Sigmoid colon (tissue), 7 donors: Measurements from ENCODE around the gene CPZ. TPM values are rescaled to one million over a fixed set of nuclear protein-coding genes. Genes with fewer than 3 reads are reported as not detected.

ENCODE experiments used
- DNase-seq: peaks from one replicate; pipeline ENCODE4 v3.0.0-alpha.2; 2019
- H3K27ac ChIP-seq, 4 donors: fragments of 200-600 bp; sonication (generic); one replicate each; pipeline ENCODE4 v1.5.1; 2016 to 2019; ENCODE audit warnings: mild to moderate bottlenecking in 1 of 4
- H3K27me3 ChIP-seq, 3 donors: fragments of 200-600 bp; sonication (generic); one replicate each; pipeline ENCODE4 v1.5.1; 2019; ENCODE audit warnings: mild to moderate bottlenecking in 1 of 3
- H3K36me3 ChIP-seq, 4 donors: fragments of 200-600 bp; sonication (generic); one replicate each; pipeline ENCODE4 v1.5.1; 2016 to 2019
- H3K4me1 ChIP-seq, 4 donors: fragments of 200-600 bp; sonication (generic); one replicate each; pipeline ENCODE4 v1.5.1; 2017 to 2019
- H3K4me3 ChIP-seq, 4 donors: fragments of 200-600 bp; sonication (generic); one replicate each; pipeline ENCODE4 v1.5.1; 2017 to 2019; ENCODE audit warnings: mild to moderate bottlenecking in 2 of 4, moderate library complexity in 1 of 4
- H3K9me3 ChIP-seq, 4 donors: fragments of 200-600 bp in 3 of 4; sonication (generic) in 3 of 4; one replicate each; pipeline versions ENCODE4 v1.5.1 to v1.6.1; 2013 to 2019
- CTCF ChIP-seq, 4 experiments: fragments of 450-650 bp in 3 of 4; fragments of 200-600 bp in 1 of 4; IDR thresholded peaks; one replicate each; pipeline ENCODE4 v1.5.1; 2016 to 2019; ENCODE audit warnings: antibody characterized with exemption in 4 of 4, mild to moderate bottlenecking in 3 of 4, moderate library complexity in 2 of 4
- EP300 ChIP-seq, 4 donors: sonication (generic); formaldehyde crosslinking; IDR thresholded peaks; one replicate each; pipeline ENCODE4 v1.6.1; 2017; ENCODE audit warnings: antibody characterized with exemption in 4 of 4
- POLR2A ChIP-seq, 2 donors: fragments of 450-650 bp; IDR thresholded peaks; one replicate each; pipeline ENCODE4 v1.6.1; 2016; ENCODE audit warnings: antibody characterized with exemption in 2 of 2, mild to moderate bottlenecking in 2 of 2, moderate library complexity in 2 of 2
- POLR2AphosphoS5 ChIP-seq, 4 donors: sonication (generic); formaldehyde crosslinking; IDR thresholded peaks; one replicate each; pipeline ENCODE4 v1.6.1; 2017; ENCODE audit warnings: antibody characterized with exemption in 4 of 4
- WGBS, 2 donors: extraction: QIAGEN DNeasy Blood & Tissue Kit; methylation state at CpG; one replicate each; pipeline ENCODE4 v1.1.7; 2013; 5-methylcytosine and 5-hydroxymethylcytosine counted together
- intact Hi-C: fragments of 100-400 bp; cut with DNase I; formaldehyde crosslinking; loops from one replicate; pipeline ENCODE4 v1.15.1; 2023
- polyA plus RNA-seq, 3 donors: library from polyadenylated mRNA; stranded (reverse); fragments of 200-250 nt; gene quantifications; one replicate each; pipeline ENCODE4 v1.2.3, GENCODE V29; 2013
- total RNA-seq, 4 donors: library from RNA; depleted of rRNA; stranded (reverse); fragments of >200 nt; gene quantifications; one replicate each; pipeline ENCODE4 v1.1.0, GENCODE V29; 2016
- donor health status: healthy with polysubstance abuse.
- donor health status: Bipolar disorder and iron deficiency.
- donor health status: healthy.

Gene CPZ
- total and polyA plus RNA-seq, 7 donors: 0.46 to 8.3 (median 1.8) TPM

DNA sequence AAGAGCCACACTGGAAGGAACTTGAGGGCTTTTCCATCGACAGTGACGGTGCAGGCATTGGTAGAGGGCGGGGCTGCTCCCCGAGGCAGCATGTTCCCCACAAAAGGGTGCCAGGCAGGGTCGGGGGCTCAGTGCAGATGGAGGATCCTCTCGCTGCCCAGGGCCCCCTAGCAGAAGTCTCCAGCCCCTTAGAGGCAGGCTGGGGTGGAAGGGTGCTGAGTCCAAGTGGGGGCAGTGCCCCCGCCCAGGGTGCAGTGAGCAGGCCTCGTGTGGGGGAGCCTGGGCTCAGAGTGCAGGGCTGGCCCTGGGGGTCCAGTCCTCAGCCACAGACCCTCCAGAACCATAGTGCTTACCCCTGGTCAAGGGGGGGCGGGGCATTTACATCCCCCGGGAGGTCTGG lies 9.0 kb downstream of the CPZ start:
- DNase-seq: no peak
- H3K27me3 ChIP-seq: no peaks in the 10 kb centered on the region
- intact Hi-C loops: loop anchor here (10.0 kb wide), 2 partner anchors 283 to 313 kb away; no protein-coding TSS in a partner anchor
- no peak overlapping the region for H3K27ac ChIP-seq
- WGBS, 2 donors: 78 to 86% methylated on average over 10 of the region's 10 CpGs
- no peaks in the 10 kb centered on the region for H3K36me3 ChIP-seq
- H3K4me3 ChIP-seq: no peak overlapping the region
- no peaks in the 10 kb centered on the region for H3K9me3 ChIP-seq
- no peak for TF ChIP-seq POLR2AphosphoS5 (IDR thresholded peaks at IDR 0.05)
- no peak for TF ChIP-seq POLR2A (IDR thresholded peaks at IDR 0.05)
- no peak for TF ChIP-seq CTCF (IDR thresholded peaks at IDR 0.05)
- TF ChIP-seq EP300 (IDR thresholded peaks at IDR 0.05): no peak
- H3K4me1 ChIP-seq: peaks cover 0 to 11% (median 11%) of the 10 kb centered on the region in 4 donors

DNA sequence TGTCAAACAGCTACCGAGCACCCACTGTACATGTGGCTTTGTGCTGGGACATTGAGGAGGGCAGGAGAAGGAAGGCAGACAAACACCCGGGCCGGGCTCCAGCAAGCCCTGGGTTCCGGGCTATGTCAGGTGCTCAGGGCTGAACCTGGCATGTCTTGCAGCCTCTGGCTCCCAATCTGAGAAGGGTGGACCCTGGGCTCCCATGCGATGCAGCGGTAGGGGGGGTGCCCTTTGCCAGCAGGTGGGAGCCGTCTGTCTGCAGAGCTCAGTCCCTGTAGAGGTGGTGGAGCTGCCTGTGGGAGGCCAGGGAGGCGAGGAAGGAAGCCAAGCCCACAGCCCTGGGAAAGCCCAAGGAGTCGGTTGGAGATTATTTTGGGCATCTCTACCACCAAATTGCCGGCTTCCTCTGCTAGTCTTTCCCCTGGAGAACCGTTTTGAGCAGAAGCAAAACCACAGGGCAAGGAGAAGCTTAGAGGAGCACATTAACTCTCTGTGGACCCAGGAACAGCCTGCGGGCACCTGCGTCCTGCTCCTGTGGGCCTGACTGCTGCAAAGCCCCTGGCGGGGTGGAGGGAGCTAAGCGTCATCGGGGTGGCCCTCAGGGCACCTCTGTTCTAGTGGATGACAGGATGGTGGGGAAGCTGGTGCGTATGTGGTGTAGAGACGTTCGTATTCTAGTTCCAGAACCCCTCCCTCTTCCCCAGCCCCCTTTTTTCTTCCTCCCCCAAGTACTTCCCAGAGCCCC lies 10.3 kb downstream of the CPZ start:
- no peak for TF ChIP-seq CTCF (IDR thresholded peaks at IDR 0.05)
- TF ChIP-seq EP300 (IDR thresholded peaks at IDR 0.05): no peak
- TF ChIP-seq POLR2AphosphoS5 (IDR thresholded peaks at IDR 0.05): no peak
- no peak for TF ChIP-seq POLR2A (IDR thresholded peaks at IDR 0.05)
- Histone ChIP-seq H3K9me3 (no peaks in the 10 kb centered on the region), H3K27me3 (peaks cover 0 to 10% (median 0%) of the 10 kb centered on the region in 3 donors), H3K36me3 (no peaks in the 10 kb centered on the region), H3K4me1 (peaks cover 0 to 6% (median 1%) of the 10 kb centered on the region in 4 donors), H3K4me3 (no peak overlapping the region), H3K27ac (no peak overlapping the region)
- intact Hi-C loops: loop anchor here (10.0 kb wide), 2 partner anchors 282 to 312 kb away; no protein-coding TSS in a partner anchor
- no peak for DNase-seq
- 66 to 75% methylated on average over 19 of the region's 19 CpGs for WGBS, 2 donors

DNA sequence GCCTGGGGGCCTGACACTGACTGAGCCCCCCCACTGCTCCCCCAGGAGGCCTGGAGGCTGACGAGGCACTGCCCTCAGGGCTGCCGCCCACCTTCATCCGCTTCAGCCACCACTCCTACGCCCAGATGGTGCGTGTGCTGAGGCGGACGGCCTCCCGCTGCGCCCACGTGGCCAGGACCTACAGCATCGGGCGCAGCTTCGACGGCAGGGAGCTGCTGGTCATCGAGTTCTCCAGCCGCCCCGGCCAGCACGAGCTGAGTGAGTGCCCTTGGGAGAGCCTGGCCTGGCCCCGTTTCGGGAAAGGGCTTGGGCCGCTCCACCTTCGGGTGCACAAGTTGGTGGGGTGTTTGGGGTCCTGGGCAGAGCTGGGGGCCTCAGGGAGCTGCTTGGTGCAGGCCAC lies 11.4 kb downstream of the CPZ start:
- no peak for DNase-seq
- H3K9me3 ChIP-seq: no peaks in the 10 kb centered on the region
- H3K36me3 ChIP-seq: no peaks in the 10 kb centered on the region
- no peak overlapping the region for H3K27ac ChIP-seq
- peaks cover 0 to 7% (median 1%) of the 10 kb centered on the region in 4 donors for H3K4me1 ChIP-seq
- peaks cover 0 to 13% (median 0%) of the 10 kb centered on the region in 3 donors for H3K27me3 ChIP-seq
- no peak overlapping the region for H3K4me3 ChIP-seq
- WGBS, 2 donors: 85 to 86% methylated on average over 22 of the region's 22 CpGs
- intact Hi-C loops: loop anchor here (10.0 kb wide), 2 partner anchors 281 to 311 kb away; no protein-coding TSS in a partner anchor
- no peak for TF ChIP-seq POLR2A (IDR thresholded peaks at IDR 0.05)
- TF ChIP-seq POLR2AphosphoS5 (IDR thresholded peaks at IDR 0.05): no peak
- no peak for TF ChIP-seq EP300 (IDR thresholded peaks at IDR 0.05)
- TF ChIP-seq CTCF (IDR thresholded peaks at IDR 0.05): no peak

GRCh38 chr4:8605289-8605688 lies 12.7 kb downstream of the CPZ start:
- no peak for TF ChIP-seq POLR2AphosphoS5 (IDR thresholded peaks at IDR 0.05)
- no peak for TF ChIP-seq EP300 (IDR thresholded peaks at IDR 0.05)
- no peak for TF ChIP-seq POLR2A (IDR thresholded peaks at IDR 0.05)
- TF ChIP-seq CTCF (IDR thresholded peaks at IDR 0.05): no peak
- H3K9me3 ChIP-seq: no peaks in the 10 kb centered on the region
- intact Hi-C loops: loop anchor here (10.0 kb wide), 2 partner anchors 280 to 310 kb away; no protein-coding TSS in a partner anchor
- no peak for DNase-seq
- H3K4me1 ChIP-seq: peaks cover 0 to 7% (median 1%) of the 10 kb centered on the region in 4 donors
- no peak overlapping the region for H3K4me3 ChIP-seq
- peaks cover 0 to 13% (median 0%) of the 10 kb centered on the region in 3 donors for H3K27me3 ChIP-seq
- H3K36me3 ChIP-seq: no peaks in the 10 kb centered on the region
- WGBS, 2 donors: 89 to 99% methylated on average over 1 of the region's 1 CpG
- H3K27ac ChIP-seq: no peak overlapping the region
